ENCODE results near the gene SFXN5. TPM values are rescaled to one million over a fixed set of nuclear protein-coding genes. Genes with fewer than 3 reads are reported as not detected.

Gene SFXN5
- total RNA-seq, 1 donor from 2014 or later, result 14.9 TPM

DNA sequence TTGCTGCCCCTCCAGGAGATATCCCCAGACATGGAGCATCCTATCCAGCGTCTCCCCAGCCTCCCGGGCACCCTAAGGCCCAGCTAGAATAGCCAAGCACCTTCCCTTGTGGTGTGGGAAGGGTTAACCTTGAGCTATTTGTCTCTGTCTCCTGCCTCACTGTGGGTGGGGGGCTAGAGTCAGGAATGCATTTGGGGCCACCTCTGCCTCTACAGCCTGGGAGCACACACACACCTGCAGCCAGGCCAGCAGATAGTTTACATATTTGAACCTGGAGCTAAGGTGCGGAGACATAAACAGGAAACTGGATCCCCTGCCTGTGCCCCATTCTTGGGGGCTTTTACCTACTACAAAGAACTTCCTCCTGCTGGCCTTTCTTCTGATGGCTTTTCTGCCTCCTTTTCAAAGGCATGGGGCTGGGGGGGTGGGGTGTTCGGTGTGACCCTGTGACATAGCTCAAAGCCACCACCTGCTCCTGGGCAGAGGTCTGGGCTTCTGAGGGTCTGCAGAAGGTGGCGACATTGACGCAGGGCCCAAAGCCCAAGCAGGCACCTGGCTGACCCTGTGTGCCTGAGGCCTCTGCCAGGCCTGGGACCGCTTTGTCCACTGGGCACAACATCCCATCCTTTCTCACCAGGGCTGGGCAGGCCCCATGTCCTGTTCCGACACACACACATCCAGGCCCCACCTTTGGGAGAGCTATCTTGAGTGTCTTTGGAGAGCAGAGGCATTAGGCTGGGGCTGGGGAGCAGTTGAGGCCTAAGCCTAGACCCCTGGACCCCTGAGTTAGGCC is 120.0 kb downstream of the SFXN5 start:
- no peak overlapping the region for H3K9ac ChIP-seq (ENCODE audit: low read length)
- Mint-ChIP-seq H3K4me3 (ENCODE audit: unreplicated experiment) (no peak overlapping the region), H3K4me1 (ENCODE audit: low read depth, unreplicated experiment) (peaks cover 2% of the 10 kb centered on the region), H3K36me3 (ENCODE audit: low read depth, unreplicated experiment) (peaks cover 21% of the 10 kb centered on the region), H3K9me3 (ENCODE audit: unreplicated experiment) (peaks cover 2% of the 10 kb centered on the region), H3K27me3 (ENCODE audit: low read depth, unreplicated experiment) (peaks cover 16% of the 10 kb centered on the region), H3K27ac (ENCODE audit: unreplicated experiment) (peak overlapping the region; percentile 53)
- H3K4me3 ChIP-seq (ENCODE audit: insufficient read depth, low read depth, low read length), result no peak overlapping the region
- H2AFZ ChIP-seq (ENCODE audit: low read depth, low read length), result no peak overlapping the region
- H3K79me2 ChIP-seq (ENCODE audit: insufficient read depth, low read length), result no peaks in the 10 kb centered on the region
- H3K27me3 ChIP-seq (ENCODE audit: insufficient read depth, low read length), result no peaks in the 10 kb centered on the region
- FAIRE-seq (no peak), DNase-seq (ENCODE audit: low read depth) (no peak)
- TF ChIP-seq EZH2 (IDR thresholded peaks at IDR 0.05; ENCODE audit: insufficient read depth, low read length), result no peak
- TF ChIP-seq, protein P1, sequence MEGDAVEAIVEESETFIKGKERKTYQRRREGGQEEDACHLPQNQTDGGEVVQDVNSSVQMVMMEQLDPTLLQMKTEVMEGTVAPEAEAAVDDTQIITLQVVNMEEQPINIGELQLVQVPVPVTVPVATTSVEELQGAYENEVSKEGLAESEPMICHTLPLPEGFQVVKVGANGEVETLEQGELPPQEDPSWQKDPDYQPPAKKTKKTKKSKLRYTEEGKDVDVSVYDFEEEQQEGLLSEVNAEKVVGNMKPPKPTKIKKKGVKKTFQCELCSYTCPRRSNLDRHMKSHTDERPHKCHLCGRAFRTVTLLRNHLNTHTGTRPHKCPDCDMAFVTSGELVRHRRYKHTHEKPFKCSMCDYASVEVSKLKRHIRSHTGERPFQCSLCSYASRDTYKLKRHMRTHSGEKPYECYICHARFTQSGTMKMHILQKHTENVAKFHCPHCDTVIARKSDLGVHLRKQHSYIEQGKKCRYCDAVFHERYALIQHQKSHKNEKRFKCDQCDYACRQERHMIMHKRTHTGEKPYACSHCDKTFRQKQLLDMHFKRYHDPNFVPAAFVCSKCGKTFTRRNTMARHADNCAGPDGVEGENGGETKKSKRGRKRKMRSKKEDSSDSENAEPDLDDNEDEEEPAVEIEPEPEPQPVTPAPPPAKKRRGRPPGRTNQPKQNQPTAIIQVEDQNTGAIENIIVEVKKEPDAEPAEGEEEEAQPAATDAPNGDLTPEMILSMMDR (IDR thresholded peaks at IDR 0.05; ENCODE audit: insufficient read depth, low read depth, low read length), result no peak
- no peak overlapping the region for H3K4me2 ChIP-seq (ENCODE audit: low read length)
- no peaks in the 10 kb centered on the region for H3K36me3 ChIP-seq (ENCODE audit: insufficient read depth, low read length)
- no peaks in the 10 kb centered on the region for H4K20me1 ChIP-seq (ENCODE audit: insufficient read depth, low read length)
- no peak overlapping the region for H3K27ac ChIP-seq (ENCODE audit: low read depth, low read length)
- H3K9me3 ChIP-seq (ENCODE audit: insufficient read depth, low read depth, low read length), result no peaks in the 10 kb centered on the region
- H3K4me1 ChIP-seq (ENCODE audit: insufficient read depth, low read length), result no peaks in the 10 kb centered on the region

DNA sequence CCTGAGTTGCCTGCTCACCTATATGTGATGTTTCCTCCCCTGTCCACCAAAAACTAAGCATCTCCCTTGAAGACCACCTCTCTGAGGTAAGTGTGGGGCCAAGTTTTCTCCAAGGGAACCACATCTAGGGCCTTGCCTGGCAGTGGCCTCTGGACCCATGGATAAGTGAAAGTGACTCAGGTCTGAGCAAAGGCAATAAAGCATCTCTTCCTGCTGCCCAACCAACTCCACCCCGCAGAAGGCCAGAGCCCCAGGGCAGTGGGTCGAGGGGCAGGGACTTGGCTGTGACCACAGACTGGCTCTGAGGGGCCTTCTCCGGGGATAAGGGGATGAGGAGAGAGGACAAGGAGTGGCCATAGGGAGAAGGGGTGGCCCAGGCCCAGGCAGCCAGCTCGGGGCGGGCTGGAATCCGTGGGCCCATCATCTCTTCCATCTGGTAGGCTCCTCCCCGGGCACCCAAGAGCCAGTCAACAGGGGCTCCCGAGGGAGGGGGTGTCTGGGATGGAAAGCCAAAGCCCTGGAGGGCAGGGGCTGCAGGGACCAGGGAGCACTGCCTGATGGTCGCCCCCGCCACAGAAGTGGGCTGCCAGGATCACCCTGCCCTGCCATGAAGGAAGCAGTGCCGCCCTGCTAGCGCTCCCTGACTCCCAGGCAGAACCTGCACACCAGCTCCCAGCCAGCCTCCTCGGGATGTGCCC is 120.8 kb downstream of the SFXN5 start:
- Mint-ChIP-seq H3K4me1 (ENCODE audit: low read depth, unreplicated experiment) (peaks cover 2% of the 10 kb centered on the region), H3K36me3 (ENCODE audit: low read depth, unreplicated experiment) (peaks cover 20% of the 10 kb centered on the region), H3K4me3 (ENCODE audit: unreplicated experiment) (no peak overlapping the region), H3K27ac (ENCODE audit: unreplicated experiment) (no peak overlapping the region), H3K9me3 (ENCODE audit: unreplicated experiment) (peaks cover 2% of the 10 kb centered on the region), H3K27me3 (ENCODE audit: low read depth, unreplicated experiment) (peaks cover 19% of the 10 kb centered on the region)
- TF ChIP-seq EZH2 (IDR thresholded peaks at IDR 0.05; ENCODE audit: insufficient read depth, low read length), result no peak
- TF ChIP-seq, protein P1 (IDR thresholded peaks at IDR 0.05; ENCODE audit: insufficient read depth, low read depth, low read length), result no peak
- no peak for FAIRE-seq
- H2AFZ ChIP-seq (ENCODE audit: low read depth, low read length), result no peak overlapping the region
- H3K9me3 ChIP-seq (ENCODE audit: insufficient read depth, low read depth, low read length), result no peaks in the 10 kb centered on the region
- H3K27me3 ChIP-seq (ENCODE audit: insufficient read depth, low read length), result no peaks in the 10 kb centered on the region
- H3K36me3 ChIP-seq (ENCODE audit: insufficient read depth, low read length), result no peaks in the 10 kb centered on the region
- H3K4me3 ChIP-seq (ENCODE audit: insufficient read depth, low read depth, low read length), result no peak overlapping the region
- no peak for DNase-seq (ENCODE audit: low read depth)
- H4K20me1 ChIP-seq (ENCODE audit: insufficient read depth, low read length), result no peaks in the 10 kb centered on the region
- no peaks in the 10 kb centered on the region for H3K79me2 ChIP-seq (ENCODE audit: insufficient read depth, low read length)
- H3K27ac ChIP-seq (ENCODE audit: low read depth, low read length), result no peak overlapping the region
- no peak overlapping the region for H3K4me2 ChIP-seq (ENCODE audit: low read length)
- no peak overlapping the region for H3K9ac ChIP-seq (ENCODE audit: low read length)
- H3K4me1 ChIP-seq (ENCODE audit: insufficient read depth, low read length), result no peaks in the 10 kb centered on the region
